ENCODE data around the gene SNRPA. TPM values are rescaled to one million over a fixed set of nuclear protein-coding genes. Genes with fewer than 3 reads are reported as not detected.

Gene SNRPA
- total and polyA plus RNA-seq, 2 of the 8 experiments (the other 6 are each of a cell fraction or from before 2014, with no cell fraction given): 201 to 202 TPM

DNA sequence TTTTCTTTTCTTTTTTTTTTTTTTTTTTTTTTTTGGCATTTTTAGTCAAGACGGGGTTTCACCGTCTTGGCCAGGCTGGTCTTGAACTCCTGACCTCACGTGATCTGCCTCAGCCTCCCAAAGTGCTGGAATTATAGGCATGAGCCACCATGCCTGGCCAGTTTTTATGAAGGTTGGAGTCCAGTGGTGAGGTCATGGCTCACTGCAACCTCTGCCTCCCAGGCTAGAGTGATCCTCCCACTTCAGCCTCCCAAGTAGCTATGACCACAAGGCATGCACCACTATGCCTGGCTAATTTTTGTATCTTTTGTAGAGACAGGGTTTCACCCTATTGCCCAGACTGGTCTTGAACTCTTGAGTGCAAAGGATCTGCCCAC is 4.2 kb downstream of the SNRPA start (continued):
- TF ChIP-seq SP4 (IDR thresholded peaks at IDR 0.05; ENCODE audit: low read length): no peak
- TF ChIP-seq FOSL1 (IDR thresholded peaks at IDR 0.05; ENCODE audit: insufficient read depth, low read depth, low read length): no peak
- no peak for TF ChIP-seq GTF2F1 (IDR thresholded peaks at IDR 0.05; ENCODE audit: borderline replicate concordance, low read depth, low read length)
- TF ChIP-seq CREB1 (IDR thresholded peaks at IDR 0.05): no peak
- no peak for TF ChIP-seq TAF1 (IDR thresholded peaks at IDR 0.05; ENCODE audit: low read depth, low read length)

Data from H1 (cell line).